ENCODE results near the gene STRA6.

STRA6 gene

GRCh38 chr15:74131628-74132413, 70.8 kb downstream of the STRA6 start:
- no peak for DNase-seq (ENCODE audit: low spot score)

- no peak for DNase-seq (ENCODE audit: low spot score)
Measured at GRCh38 chr15:74130849-74131627, 71.5 kb downstream of the STRA6 start.

- no peak for DNase-seq (ENCODE audit: low spot score)
Measured at GRCh38 chr15:74130155-74130848, 72.3 kb downstream of the STRA6 start, which contains the start of gene ISLR2. TSS of gene ISLR2 (plus strand) at chr15:74130586. CDS start at chr15:74132755, 2,169 bp downstream.

GRCh38 chr15:74129586-74130154, 72.9 kb downstream of the STRA6 start:
- DNase-seq (ENCODE audit: low spot score): no peak
